Calu3 (cell line): ENCODE results near the gene STAT3. TPM values are rescaled to one million over a fixed set of nuclear protein-coding genes. Genes with fewer than 3 reads are reported as not detected.

Experiments used
- BruUV-seq: library from RNA; stranded (reverse); fragments of 400-500 nt; replicated peaks from 2 replicates; lab custom pipeline; 2021; lab: Mats Ljungman, UMichigan
- CTCF ChIA-PET: fragments of 300-600 bp; sonication (Branson Sonifier 250); formaldehyde crosslinking; loops from one replicate; lab custom pipeline; 2022; ENCODE audit warnings: antibody characterized with exemption; lab: Charles Lee
- DNase-seq: peaks from one replicate; pipeline ENCODE4 v3.0.0; 2022
- H3K27ac Mint-ChIP-seq: one replicate; pipeline ENCODE4 v1.8.0; 2022; ENCODE audit warnings: mixed read lengths; ENCODE audit not compliant: unreplicated experiment
- H3K27me3 Mint-ChIP-seq: one replicate; pipeline ENCODE4 v1.8.0; 2022; ENCODE audit warnings: mixed read lengths; ENCODE audit not compliant: unreplicated experiment
- H3K36me3 Mint-ChIP-seq: one replicate; pipeline ENCODE4 v1.8.0; 2022; ENCODE audit warnings: mild to moderate bottlenecking, moderate library complexity, mixed read lengths; ENCODE audit not compliant: insufficient read depth, unreplicated experiment
- H3K4me1 Mint-ChIP-seq: one replicate; pipeline ENCODE4 v1.8.0; 2022; ENCODE audit warnings: mild to moderate bottlenecking, low read depth, mixed read lengths; ENCODE audit not compliant: unreplicated experiment
- H3K4me3 Mint-ChIP-seq: one replicate; pipeline ENCODE4 v1.8.0; 2022; ENCODE audit warnings: mild to moderate bottlenecking, low read depth, moderate library complexity, mixed read lengths; ENCODE audit not compliant: unreplicated experiment
- H3K9me3 Mint-ChIP-seq: one replicate; pipeline ENCODE4 v1.8.0; 2022; ENCODE audit warnings: low read depth, mixed read lengths; ENCODE audit not compliant: unreplicated experiment
- intact Hi-C: fragments of 100-400 bp; cut with micrococcal nuclease; formaldehyde crosslinking; loops from one replicate; pipeline ENCODE4 v1.10.0; 2022; ENCODE audit not compliant: unreplicated experiment
- total RNA-seq: library from RNA; stranded (reverse); gene quantifications from 2 replicates; pipeline ENCODE4 v1.2.3, GENCODE V29; 2022
- TF ChIP-seq, protein P1 (sequence below): fragments of 200-600 bp; IDR thresholded peaks from one replicate; pipeline ENCODE4 v1.8.0; 2022; ENCODE audit warnings: antibody characterized with exemption; ENCODE audit not compliant: unreplicated experiment

STAT3 gene
- total RNA-seq, 1 experiment from 2014 or later, result 183 TPM

DNA sequence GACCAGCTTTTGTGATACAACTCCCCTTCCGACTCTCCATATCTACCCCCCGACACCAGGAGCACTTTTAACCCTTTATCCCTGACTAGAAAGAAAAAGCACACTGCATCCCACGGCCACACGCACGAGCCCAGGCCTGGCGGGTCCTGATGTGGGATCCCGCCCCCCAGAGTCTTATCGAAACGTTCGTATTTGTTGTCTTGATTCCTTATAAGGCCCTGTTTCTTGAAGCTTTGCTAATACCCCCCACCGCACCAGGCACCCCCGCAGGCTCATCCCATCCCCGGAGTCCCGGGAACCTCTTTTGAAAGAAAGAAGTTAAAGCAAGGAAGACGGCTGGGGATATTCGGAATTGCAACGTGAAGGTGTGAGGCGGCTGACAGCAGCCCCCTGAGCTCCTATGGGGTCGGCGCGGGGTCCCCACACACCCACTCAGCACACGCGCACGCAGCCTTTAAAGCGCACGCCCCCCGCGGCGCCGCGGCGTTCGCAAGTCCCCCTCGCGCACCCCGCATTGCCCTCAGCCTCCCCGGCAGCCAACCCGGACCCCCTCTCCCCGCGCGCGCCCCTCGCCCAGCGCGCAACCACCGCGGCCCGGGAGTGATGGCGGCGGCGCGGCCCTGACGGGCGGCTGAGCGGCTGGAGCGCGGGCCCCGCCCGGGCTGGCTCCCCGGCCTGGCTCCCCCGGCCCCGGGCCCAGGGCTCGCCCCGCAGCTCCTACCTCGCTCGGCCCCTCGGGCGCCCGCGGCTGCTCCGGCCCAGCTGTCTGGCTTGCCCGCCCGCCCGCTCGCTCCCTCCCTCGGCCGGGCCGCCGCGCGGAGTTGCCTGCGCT, 112.5 kb downstream of the STAT3 start:
- no peaks in the 10 kb centered on the region for H3K9me3 Mint-ChIP-seq
- CTCF ChIA-PET, result interaction anchor here (0.5 kb wide), 1 partner anchor 38 kb away, joined by 3 read pairs; no protein-coding TSS in a partner anchor
- H3K27ac Mint-ChIP-seq, result peak overlapping the region; percentile 7
- no peaks in the 10 kb centered on the region for H3K27me3 Mint-ChIP-seq
- peaks cover 24% of the 10 kb centered on the region for H3K36me3 Mint-ChIP-seq
- TF ChIP-seq, protein P1, sequence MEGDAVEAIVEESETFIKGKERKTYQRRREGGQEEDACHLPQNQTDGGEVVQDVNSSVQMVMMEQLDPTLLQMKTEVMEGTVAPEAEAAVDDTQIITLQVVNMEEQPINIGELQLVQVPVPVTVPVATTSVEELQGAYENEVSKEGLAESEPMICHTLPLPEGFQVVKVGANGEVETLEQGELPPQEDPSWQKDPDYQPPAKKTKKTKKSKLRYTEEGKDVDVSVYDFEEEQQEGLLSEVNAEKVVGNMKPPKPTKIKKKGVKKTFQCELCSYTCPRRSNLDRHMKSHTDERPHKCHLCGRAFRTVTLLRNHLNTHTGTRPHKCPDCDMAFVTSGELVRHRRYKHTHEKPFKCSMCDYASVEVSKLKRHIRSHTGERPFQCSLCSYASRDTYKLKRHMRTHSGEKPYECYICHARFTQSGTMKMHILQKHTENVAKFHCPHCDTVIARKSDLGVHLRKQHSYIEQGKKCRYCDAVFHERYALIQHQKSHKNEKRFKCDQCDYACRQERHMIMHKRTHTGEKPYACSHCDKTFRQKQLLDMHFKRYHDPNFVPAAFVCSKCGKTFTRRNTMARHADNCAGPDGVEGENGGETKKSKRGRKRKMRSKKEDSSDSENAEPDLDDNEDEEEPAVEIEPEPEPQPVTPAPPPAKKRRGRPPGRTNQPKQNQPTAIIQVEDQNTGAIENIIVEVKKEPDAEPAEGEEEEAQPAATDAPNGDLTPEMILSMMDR, result no peak
- intact Hi-C loops, result loop anchor here (10.0 kb wide), 1 partner anchor 141 kb away; no protein-coding TSS in a partner anchor
- peaks cover 39% of the 10 kb centered on the region for H3K4me1 Mint-ChIP-seq
- peak overlapping the region; percentile 76 for H3K4me3 Mint-ChIP-seq
- no TSS peak for BruUV-seq
- no peak for DNase-seq

DNA sequence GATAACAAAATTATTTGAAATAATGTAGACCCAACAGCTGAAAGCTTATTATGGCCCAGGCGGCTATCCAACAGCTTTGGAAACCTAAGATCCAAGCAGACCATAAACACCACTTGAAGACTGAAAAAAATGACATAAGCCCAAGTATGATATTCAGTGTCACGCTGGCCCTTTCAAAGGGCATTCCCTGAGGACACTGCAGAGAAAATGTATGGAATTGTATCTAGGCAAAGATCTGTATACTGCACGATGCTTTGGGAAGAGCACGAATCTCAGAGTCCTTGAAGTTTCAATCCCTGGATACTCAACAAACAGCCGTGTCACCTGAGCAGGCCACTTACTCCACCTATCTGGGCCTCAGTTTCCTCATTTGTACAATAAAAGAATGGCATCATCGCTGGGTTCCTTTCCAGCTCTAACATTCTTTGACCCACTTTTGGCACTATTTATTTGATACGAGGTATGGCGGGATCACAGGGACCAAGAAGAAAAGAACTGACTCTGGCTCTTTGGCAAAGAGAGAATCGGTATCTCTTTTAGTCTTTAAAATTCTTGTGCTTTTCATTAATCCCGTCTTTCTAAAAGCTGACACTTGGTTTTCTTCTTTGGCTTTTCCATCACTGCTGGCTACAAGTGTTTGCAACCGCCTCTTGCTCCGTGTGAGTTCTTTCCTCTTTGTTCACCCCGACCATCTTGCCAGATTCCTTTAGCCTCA, 113.3 kb downstream of the STAT3 start:
- Mint-ChIP-seq H3K4me1 (peaks cover 39% of the 10 kb centered on the region), H3K4me3 (peak overlapping the region; percentile 76), H3K27ac (peak overlapping the region; percentile 7), H3K36me3 (peaks cover 24% of the 10 kb centered on the region), H3K9me3 (no peaks in the 10 kb centered on the region), H3K27me3 (no peaks in the 10 kb centered on the region)
- TF ChIP-seq, protein P1, result no peak
- BruUV-seq, result no TSS peak
- CTCF ChIA-PET, result no interaction called here
- no peak for DNase-seq
- intact Hi-C loops, result loop anchor here (10.0 kb wide), 1 partner anchor 140 kb away; no protein-coding TSS in a partner anchor

DNA sequence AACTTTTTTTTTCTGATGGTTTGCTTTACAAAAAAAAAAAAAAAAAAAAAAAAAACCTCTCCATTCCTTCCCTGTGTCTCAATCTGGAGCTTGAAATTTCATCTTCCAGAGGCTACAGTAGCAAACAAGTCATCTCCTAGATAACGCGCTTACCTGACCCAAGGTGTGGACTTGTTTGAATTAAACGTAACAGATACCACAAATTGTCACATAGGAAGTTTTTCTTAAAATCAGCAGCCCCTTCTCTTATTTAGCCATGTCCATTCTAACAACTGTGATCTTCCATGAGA, 114.0 kb downstream of the STAT3 start:
- no TSS peak for BruUV-seq
- CTCF ChIA-PET, result interaction anchor here (0.6 kb wide), 1 partner anchor 850 kb away, joined by 4 read pairs; the partner anchor contains the start of gene KRT37
- Mint-ChIP-seq H3K4me1 (peaks cover 39% of the 10 kb centered on the region), H3K27ac (no peak overlapping the region), H3K4me3 (no peak overlapping the region), H3K9me3 (no peaks in the 10 kb centered on the region), H3K27me3 (no peaks in the 10 kb centered on the region), H3K36me3 (peaks cover 24% of the 10 kb centered on the region)
- no peak for DNase-seq
- TF ChIP-seq, protein P1, result no peak
- intact Hi-C loops, result loop anchor here (10.0 kb wide), 1 partner anchor 139 kb away; no protein-coding TSS in a partner anchor

DNA sequence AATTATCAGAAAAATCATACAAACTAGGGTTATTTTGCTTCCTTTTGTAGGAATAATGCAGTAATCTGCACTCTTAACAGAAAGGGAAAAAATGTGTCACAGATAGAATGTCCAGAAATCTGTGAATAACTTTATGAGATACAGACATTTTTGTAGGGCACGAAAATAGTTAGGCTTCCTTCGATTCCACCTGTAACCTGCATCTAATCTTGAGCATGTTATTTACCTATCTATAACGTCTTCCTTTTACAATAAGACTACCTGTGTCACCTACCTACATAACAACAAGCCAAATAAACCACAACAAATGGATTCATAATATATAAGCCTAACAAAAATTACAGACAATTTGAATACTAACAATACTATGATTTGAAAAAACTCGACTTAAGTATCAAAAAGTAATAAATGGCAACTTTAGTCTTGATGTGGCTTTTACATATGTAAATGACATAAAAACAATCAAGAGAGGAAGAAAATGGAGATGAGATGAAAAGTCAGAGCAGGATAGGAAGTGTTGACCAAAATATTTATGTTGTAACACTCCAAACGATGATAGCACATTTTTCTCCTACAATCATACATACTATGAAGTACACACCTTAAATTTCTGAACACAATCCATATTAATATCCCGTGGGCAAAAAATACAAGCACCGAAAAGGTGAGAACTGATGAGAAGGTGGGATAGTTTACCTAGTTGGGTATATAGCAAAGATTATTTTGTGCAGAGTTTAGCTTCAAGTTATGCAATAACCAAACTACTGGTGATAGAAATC, 114.6 kb downstream of the STAT3 start:
- no peaks in the 10 kb centered on the region for H3K9me3 Mint-ChIP-seq
- peaks cover 24% of the 10 kb centered on the region for H3K36me3 Mint-ChIP-seq
- BruUV-seq, result TSS peak; percentile 20
- H3K27ac Mint-ChIP-seq, result no peak overlapping the region
- intact Hi-C loops, result loop anchor here (10.0 kb wide), 1 partner anchor 139 kb away; no protein-coding TSS in a partner anchor
- TF ChIP-seq, protein P1, result no peak
- H3K27me3 Mint-ChIP-seq, result no peaks in the 10 kb centered on the region
- peaks cover 39% of the 10 kb centered on the region for H3K4me1 Mint-ChIP-seq
- H3K4me3 Mint-ChIP-seq, result no peak overlapping the region
- CTCF ChIA-PET, result interaction anchor here (0.6 kb wide), 1 partner anchor 849 kb away, joined by 4 read pairs; the partner anchor contains the start of gene KRT37
- no peak for DNase-seq
